Bronchus fibroblast of lung (primary cell): Measurements from ENCODE around the gene KLHL9. TPM values are rescaled to one million over a fixed set of nuclear protein-coding genes. Genes with fewer than 3 reads are reported as not detected.

Source experiments
- total RNA-seq: library from RNA; depleted of rRNA; stranded (reverse); fragments of >200 nt; gene quantifications from 2 replicates; pipeline ENCODE4 v1.2.3, GENCODE V29; 2015

The KLHL9 gene
- 23.2 and 23.7 TPM in 2 replicates for total RNA-seq

GRCh38 chr9:21334701-21335632 is at the start of gene KLHL9:
TSS of gene KLHL9 (minus strand) at chr9:21335404. CDS start at chr9:21334859, 545 bp downstream.

GRCh38 chr9:21367957-21368356 is 32.8 kb upstream of the KLHL9 start, which contains the start of gene IFNA13:
TSS of gene IFNA13 (minus strand) at chr9:21368057. CDS start at chr9:21368010, 47 bp downstream.

GRCh38 chr9:21350787-21351186 is 15.6 kb upstream of the KLHL9 start, which contains the start of gene IFNA6:
TSS of gene IFNA6 (minus strand) at chr9:21350887. CDS start at chr9:21350887, 0 bp downstream.

GRCh38 chr9:21305213-21305612 is 30.0 kb downstream of the KLHL9 start, which contains the start of gene IFNA5:
TSS of gene IFNA5 (minus strand) at chr9:21305313. CDS start at chr9:21305256, 57 bp downstream.

Other genes starting within 250 kb of the KLHL9 start
- gene IFNW1, start 193.6 kb downstream of the KLHL9 start, total RNA-seq, result not detected in 2 replicates
- not detected in 2 replicates for gene IFNA21, start 168.7 kb downstream of the KLHL9 start, total RNA-seq
- not detected in 2 replicates for gene IFNA4, start 147.8 kb downstream of the KLHL9 start, total RNA-seq
- gene IFNA7, start 133.2 kb downstream of the KLHL9 start, total RNA-seq, result not detected in 2 replicates
- not detected in 2 replicates for gene IFNA10, start 128.3 kb downstream of the KLHL9 start, total RNA-seq
- not detected in 2 replicates for gene IFNA16, start 118.1 kb downstream of the KLHL9 start, total RNA-seq
- gene IFNA17, start 107.2 kb downstream of the KLHL9 start, total RNA-seq, result not detected in 2 replicates
- gene IFNA14, start 95.4 kb downstream of the KLHL9 start, total RNA-seq, result not detected in 2 replicates
- gene IFNA5, start 30.1 kb downstream of the KLHL9 start, total RNA-seq, result not detected in 2 replicates
- not detected in 2 replicates for gene IFNA6, start 15.5 kb upstream of the KLHL9 start, total RNA-seq
- gene IFNA13, start 32.7 kb upstream of the KLHL9 start, total RNA-seq, result not detected in 2 replicates
- not detected in 2 replicates for gene IFNA2, start 50.0 kb upstream of the KLHL9 start, total RNA-seq
- not detected in 2 replicates for gene IFNA8, start 73.7 kb upstream of the KLHL9 start, total RNA-seq
- gene IFNA1, start 105.0 kb upstream of the KLHL9 start, total RNA-seq, result not detected in 2 replicates
- 0.17 TPM in 1 of 2 replicates, not detected in the other for gene IFNE, start 146.9 kb upstream of the KLHL9 start, total RNA-seq